Measurements from ENCODE around the gene DDAH1. TPM values are rescaled to one million over a fixed set of nuclear protein-coding genes. Genes with fewer than 3 reads are reported as not detected.

DDAH1 gene
- total RNA-seq, 4 donors from 2014 or later: 11.2 to 16.7 (median 15.8) TPM

- ATAC-seq (ENCODE audit: low FRiP score) (no peak), DNase-seq (ENCODE audit: low spot score) (no peak)
- no peak for TF ChIP-seq CTCF (IDR thresholded peaks at IDR 0.05)
These were observed 77.2 kb downstream of the DDAH1 start for GRCh38 chr1:85387781-85388180.

DNA sequence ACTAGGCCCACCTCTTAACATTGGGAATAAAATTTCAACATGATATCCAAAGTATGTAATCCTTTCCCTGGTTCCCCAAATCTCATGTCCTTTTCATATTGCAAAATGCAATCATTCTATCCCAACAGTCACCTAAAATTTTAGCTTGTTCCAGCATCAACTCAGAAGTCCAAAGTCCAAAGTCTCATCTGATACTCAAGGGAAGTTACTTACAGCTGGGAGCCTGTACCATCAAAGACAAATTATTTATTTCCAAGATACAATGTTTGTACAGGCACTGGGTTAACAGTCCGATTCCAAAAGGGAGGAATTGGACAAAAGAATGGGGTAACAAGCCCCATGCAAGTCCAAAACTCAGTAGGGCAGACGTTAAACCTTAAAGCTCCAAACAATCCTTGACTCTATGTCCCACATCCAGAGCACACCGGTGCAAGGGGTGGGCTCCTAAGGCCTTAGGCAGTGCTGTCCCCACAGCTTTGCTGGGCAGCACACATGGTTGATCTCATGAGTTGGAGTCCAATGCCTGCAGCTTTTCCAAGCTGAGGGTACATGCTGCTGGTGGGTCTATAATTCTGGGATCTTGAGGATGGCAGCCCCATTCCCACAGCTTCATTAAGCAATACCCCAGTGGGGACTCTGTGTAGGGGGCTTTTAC lies 78.8 kb downstream of the DDAH1 start:
- TF ChIP-seq CTCF (IDR thresholded peaks at IDR 0.05): no peak
- DNase-seq (ENCODE audit: low spot score) (no peak), ATAC-seq (ENCODE audit: low FRiP score) (no peak)

GRCh38 chr1:85379203-85380136 lies 85.5 kb downstream of the DDAH1 start:
- no peak for TF ChIP-seq CTCF (IDR thresholded peaks at IDR 0.05)
- no peak for ATAC-seq (ENCODE audit: low FRiP score)
- DNase-seq (ENCODE audit: low spot score): no peak

DNA sequence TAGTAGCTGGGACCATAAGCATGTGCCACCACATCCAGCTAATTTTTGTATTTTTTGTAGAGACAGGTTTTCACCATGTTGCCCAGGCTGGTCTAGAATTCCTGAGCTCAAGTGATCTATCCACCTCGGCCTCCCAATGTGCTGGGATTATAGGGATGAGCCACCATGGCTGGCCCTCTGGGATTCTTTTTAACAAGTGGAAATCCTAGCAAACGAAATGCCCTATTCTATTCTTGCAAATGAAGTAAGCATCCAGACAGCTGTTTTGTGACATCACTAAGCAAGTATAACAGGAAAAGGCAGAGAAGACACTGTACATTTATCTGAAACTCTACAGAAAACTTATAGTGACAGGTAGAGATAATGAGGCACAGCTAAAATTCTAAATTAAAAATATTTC lies 86.4 kb downstream of the DDAH1 start:
- no peak for DNase-seq (ENCODE audit: low spot score)
- ATAC-seq (ENCODE audit: low FRiP score): no peak
- TF ChIP-seq CTCF (IDR thresholded peaks at IDR 0.05): no peak

- ATAC-seq (ENCODE audit: low FRiP score): no peak
- no peak for TF ChIP-seq CTCF (IDR thresholded peaks at IDR 0.05)
These were observed 88.6 kb downstream of the DDAH1 start for GRCh38 chr1:85376356-85376755.

DNA sequence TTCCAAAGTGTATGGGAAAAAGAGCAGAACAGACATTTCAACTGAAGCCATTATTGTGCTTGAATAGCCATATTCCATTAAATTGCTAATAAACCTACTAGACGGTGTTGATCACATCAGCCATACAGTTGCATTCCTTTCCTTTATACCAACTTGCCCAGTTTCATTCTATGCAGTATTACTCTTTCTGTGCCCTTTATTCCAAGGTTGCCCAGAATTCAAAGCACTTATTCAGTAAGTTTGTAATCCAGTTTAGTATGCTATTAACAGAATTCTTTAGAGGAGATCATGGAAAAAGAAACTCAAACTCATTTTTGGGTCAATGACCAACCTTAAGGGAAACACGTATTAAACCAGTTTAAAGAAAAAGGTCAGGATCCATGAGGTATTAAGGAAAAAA lies 89.5 kb downstream of the DDAH1 start:
- DNase-seq (ENCODE audit: low spot score) (no peak), ATAC-seq (ENCODE audit: low FRiP score) (no peak)
- no peak for TF ChIP-seq CTCF (IDR thresholded peaks at IDR 0.05)

More at GRCh38 chr1:85376356-85376755, 88.6 kb downstream of the DDAH1 start:
- DNase-seq (ENCODE audit: low spot score): no peak

All from omental fat pad (tissue), 4 donors.